Measurements from ENCODE around the gene LRFN2. TPM values are rescaled to one million over a fixed set of nuclear protein-coding genes. Genes with fewer than 3 reads are reported as not detected.

The LRFN2 gene
- total and polyA plus RNA-seq, 11 donors, result not detected

DNA sequence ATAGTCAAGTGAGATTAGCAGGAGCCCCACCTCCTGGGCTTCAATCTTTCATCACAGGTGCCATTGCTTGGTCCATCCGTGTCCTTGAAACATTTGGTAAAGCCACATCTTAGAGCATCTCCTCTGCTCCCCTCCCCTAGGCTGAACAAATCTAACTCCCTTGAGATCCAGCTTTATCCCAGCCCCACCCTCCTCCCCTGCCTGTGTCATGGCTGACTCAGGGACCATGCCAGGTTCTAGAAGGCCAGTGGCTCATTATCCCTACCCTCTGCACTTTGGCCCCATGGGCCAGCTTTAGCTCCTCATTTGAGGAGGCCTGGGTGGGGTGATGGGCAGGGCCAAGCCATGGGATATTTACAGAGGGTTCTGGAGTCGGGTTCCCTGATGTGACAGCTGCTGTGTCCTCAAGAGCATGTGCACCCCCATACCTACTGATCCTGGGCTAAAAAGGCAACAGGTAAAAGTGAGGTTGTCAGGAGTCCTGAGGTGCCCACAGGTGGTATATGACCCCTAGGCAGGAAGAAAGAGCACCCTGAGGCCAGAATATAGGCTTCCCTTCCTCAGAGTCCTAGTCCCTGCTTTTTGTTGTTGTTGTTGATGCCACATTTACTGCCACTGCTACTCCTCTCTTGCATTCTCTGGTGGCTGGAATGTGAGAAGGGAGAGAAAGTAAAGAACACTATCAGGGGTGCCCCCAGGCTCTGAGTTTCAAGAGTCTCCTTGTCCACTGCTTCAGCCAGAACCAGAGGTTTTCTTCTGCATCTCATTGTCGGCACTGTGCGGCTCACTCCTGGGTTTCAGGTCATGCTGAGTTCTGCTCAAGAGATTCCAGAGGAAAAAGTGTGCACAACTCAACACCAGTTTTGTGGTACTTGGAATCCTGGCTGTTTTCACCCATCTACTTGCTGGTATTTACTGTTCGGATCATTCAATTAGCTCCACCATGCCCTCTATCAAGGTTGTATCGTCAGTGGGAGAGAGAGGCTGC is 228.4 kb downstream of the LRFN2 start:
- no peak overlapping the region for H3K27ac ChIP-seq
- DNase-seq, result peak in 1 of 5 donors; percentile 5
- intact Hi-C loops (cut with DNase I), result no loop called here
- no peak for ATAC-seq
- H3K9me3 ChIP-seq, result no peaks in the 10 kb centered on the region
- peaks cover 0 to 25% (median 0%) of the 10 kb centered on the region in 9 donors for H3K27me3 ChIP-seq
- no peak for TF ChIP-seq POLR2A (IDR thresholded peaks at IDR 0.05)
- TF ChIP-seq, protein P1, sequence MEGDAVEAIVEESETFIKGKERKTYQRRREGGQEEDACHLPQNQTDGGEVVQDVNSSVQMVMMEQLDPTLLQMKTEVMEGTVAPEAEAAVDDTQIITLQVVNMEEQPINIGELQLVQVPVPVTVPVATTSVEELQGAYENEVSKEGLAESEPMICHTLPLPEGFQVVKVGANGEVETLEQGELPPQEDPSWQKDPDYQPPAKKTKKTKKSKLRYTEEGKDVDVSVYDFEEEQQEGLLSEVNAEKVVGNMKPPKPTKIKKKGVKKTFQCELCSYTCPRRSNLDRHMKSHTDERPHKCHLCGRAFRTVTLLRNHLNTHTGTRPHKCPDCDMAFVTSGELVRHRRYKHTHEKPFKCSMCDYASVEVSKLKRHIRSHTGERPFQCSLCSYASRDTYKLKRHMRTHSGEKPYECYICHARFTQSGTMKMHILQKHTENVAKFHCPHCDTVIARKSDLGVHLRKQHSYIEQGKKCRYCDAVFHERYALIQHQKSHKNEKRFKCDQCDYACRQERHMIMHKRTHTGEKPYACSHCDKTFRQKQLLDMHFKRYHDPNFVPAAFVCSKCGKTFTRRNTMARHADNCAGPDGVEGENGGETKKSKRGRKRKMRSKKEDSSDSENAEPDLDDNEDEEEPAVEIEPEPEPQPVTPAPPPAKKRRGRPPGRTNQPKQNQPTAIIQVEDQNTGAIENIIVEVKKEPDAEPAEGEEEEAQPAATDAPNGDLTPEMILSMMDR (IDR thresholded peaks at IDR 0.05), result no peak
- no peaks in the 10 kb centered on the region for H3K36me3 ChIP-seq
- 92 to 95% (median 93%) methylated on average over 6 of the region's 6 CpGs for WGBS, 4 donors
- H3K4me1 ChIP-seq, result peaks cover 0 to 2% (median 0%) of the 10 kb centered on the region in 12 donors
- H3K4me3 ChIP-seq, result no peak overlapping the region

DNA sequence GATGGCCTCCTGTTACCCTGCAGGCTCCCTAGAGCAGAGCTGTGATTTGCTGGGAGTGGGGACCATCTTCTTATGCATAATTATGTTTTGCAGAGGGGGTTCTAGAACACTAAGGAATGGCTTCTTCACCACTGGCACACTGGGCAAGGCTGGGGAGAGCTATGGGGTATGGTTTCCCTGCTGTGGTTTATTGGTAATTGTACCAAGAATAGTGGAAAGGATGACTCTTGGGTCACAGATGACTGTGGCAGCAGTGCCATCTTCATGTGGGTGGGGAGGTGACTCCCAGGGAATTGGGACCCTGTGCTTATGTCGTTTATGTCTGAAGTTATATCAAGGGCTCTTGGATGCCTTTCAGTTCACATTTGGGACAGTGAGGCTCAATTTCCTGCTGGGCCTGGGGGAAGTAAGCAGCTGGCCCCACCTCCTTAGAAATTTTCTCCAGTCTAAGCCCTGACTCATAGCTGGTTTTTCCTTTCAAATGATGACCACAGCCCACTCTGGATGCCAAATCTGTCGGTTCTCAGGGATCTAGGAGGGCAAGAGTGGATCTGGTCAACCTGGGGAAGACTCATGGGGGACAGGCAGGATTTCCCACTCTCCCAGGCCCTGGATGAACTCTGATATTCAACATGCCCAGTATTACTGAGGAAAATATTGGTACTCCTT is 230.8 kb downstream of the LRFN2 start:
- DNase-seq (peak in 1 of 5 donors; percentile 2), ATAC-seq (no peak)
- Histone ChIP-seq H3K4me3 (no peak overlapping the region), H3K4me1 (peaks cover 0 to 10% (median 0%) of the 10 kb centered on the region in 12 donors), H3K27me3 (peaks cover 0 to 16% (median 0%) of the 10 kb centered on the region in 9 donors), H3K9me3 (no peaks in the 10 kb centered on the region), H3K27ac (no peak overlapping the region), H3K36me3 (no peaks in the 10 kb centered on the region)
- WGBS, 4 donors, result 26 to 67% (median 29%) methylated on average over 2 of the region's 2 CpGs
- intact Hi-C loops (cut with DNase I), result no loop called here
- no peak for TF ChIP-seq POLR2A (IDR thresholded peaks at IDR 0.05)
- TF ChIP-seq, protein P1 (IDR thresholded peaks at IDR 0.05), result no peak

DNA sequence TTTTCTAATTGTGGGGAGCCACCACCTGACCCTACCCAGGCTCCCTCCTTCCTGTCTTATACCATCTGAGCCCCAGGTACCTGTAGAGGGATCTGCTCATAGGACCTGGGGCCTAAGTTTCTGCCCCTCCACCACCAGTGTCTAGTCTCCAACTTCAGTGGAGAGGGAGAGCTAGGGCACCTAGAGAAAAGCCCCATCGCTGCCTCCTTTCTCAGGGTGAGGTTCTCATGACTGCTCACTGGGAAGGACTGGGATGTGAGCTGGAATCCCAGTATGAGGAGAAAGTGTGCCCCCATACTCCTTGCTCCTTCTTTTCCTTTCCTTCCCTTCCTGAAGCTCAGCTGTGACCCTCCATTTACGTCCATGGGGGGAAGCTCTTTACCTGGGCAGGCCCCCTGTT is 231.6 kb downstream of the LRFN2 start:
- Histone ChIP-seq H3K4me3 (no peak overlapping the region), H3K4me1 (peaks cover 0 to 10% (median 0%) of the 10 kb centered on the region in 12 donors), H3K36me3 (no peaks in the 10 kb centered on the region), H3K27me3 (peaks cover 0 to 11% (median 0%) of the 10 kb centered on the region in 9 donors), H3K9me3 (no peaks in the 10 kb centered on the region), H3K27ac (no peak overlapping the region)
- peak in 1 of 5 donors; percentile 9 for DNase-seq
- TF ChIP-seq POLR2A (IDR thresholded peaks at IDR 0.05), result no peak
- TF ChIP-seq, protein P1 (IDR thresholded peaks at IDR 0.05), result no peak
- intact Hi-C loops (cut with DNase I), result no loop called here
- no peak for ATAC-seq
- 91 to 99% (median 94%) methylated on average over 2 of the region's 2 CpGs for WGBS, 4 donors

DNA sequence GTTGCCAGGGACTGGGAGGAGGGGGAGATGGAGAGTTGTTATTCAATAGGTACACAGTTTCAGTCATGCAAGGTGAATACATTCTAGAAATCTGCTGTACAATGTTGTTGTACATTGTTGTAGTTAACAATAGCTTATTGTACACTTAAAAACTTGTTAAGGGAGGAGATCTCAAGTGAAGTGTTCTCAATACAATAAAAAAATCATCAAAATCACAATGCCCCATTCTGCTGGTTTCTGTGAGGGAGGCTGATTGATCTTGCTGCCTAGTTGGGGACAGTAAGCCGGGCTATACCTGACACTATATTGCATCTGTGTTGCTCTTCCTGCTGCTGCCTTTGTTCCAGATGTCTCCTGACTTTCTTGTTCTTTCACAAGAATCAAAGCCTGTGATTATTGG is 232.1 kb downstream of the LRFN2 start:
- intact Hi-C loops (cut with DNase I), result no loop called here
- 92 to 96% (median 95%) methylated on average over 1 of the region's 1 CpG for WGBS, 4 donors

More for the DNA sequence above, 232.1 kb downstream of the LRFN2 start:
- TF ChIP-seq, protein P1 (IDR thresholded peaks at IDR 0.05), result no peak
- TF ChIP-seq POLR2A (IDR thresholded peaks at IDR 0.05), result no peak
- Histone ChIP-seq H3K4me3 (no peak overlapping the region), H3K9me3 (no peaks in the 10 kb centered on the region), H3K27me3 (peaks cover 0 to 7% (median 0%) of the 10 kb centered on the region in 9 donors), H3K4me1 (peaks cover 0 to 10% (median 0%) of the 10 kb centered on the region in 12 donors), H3K36me3 (no peaks in the 10 kb centered on the region), H3K27ac (no peak overlapping the region)
- DNase-seq, result no peak
- ATAC-seq, result no peak
